Measurements from ENCODE around the gene SUN1.

SUN1 gene, protein sequence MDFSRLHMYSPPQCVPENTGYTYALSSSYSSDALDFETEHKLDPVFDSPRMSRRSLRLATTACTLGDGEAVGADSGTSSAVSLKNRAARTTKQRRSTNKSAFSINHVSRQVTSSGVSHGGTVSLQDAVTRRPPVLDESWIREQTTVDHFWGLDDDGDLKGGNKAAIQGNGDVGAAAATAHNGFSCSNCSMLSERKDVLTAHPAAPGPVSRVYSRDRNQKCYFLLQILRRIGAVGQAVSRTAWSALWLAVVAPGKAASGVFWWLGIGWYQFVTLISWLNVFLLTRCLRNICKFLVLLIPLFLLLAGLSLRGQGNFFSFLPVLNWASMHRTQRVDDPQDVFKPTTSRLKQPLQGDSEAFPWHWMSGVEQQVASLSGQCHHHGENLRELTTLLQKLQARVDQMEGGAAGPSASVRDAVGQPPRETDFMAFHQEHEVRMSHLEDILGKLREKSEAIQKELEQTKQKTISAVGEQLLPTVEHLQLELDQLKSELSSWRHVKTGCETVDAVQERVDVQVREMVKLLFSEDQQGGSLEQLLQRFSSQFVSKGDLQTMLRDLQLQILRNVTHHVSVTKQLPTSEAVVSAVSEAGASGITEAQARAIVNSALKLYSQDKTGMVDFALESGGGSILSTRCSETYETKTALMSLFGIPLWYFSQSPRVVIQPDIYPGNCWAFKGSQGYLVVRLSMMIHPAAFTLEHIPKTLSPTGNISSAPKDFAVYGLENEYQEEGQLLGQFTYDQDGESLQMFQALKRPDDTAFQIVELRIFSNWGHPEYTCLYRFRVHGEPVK

DNA sequence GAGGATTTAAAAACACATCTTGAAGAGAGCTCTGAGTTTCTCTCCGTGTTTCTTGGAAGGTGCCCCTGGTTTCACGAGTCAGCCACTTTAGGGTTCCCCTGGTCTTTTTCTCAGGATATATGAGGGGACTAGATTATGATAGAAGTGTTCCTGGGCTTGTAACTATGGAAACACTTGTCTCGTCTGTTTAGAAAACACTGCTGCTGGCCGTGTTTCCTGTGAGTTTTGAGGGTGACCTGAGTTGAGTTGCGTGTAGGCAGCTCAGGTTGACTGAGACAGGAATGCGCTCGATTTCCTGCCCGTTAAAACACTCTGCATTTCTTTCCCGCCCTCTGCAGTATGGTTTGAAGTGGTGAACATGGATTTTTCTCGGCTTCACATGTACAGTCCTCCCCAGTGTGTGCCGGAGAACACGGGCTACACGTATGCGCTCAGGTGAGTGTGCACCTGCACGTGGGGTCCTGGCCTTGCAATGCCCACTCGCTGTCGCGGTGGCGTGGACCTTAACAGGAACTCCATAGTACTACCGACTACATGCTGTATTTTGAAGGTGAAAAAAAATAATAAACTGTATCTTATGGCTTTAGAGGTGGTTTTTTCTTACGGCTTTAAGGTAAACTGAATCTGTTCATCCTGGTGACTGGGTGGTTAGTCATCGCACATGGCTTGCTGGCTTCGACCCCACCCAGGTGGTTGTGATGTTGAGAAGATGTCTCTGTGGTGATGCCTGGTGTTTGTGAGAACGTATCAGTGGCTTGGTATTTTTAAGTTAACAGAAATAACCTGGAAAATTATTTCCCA lies at the start of gene SUN1:
Gene SUN1 (plus strand): TSS at position 310 of the 801 bp plus-strand sequence. CDS start 49 bp downstream, at position 359.
- DNase-seq (ENCODE audit: low spot score), result peak; percentile 36
- Mint-ChIP-seq H3K4me1 (ENCODE audit: low read depth) (peaks cover 30% of the 10 kb centered on the region), H3K36me3 (ENCODE audit: low read depth) (peaks cover 6% of the 10 kb centered on the region), H3K27me3 (ENCODE audit: low read depth) (no peaks in the 10 kb centered on the region), H3K27ac (peak within 1 kb of the TSS; percentile 93), H3K4me3 (peak within 1 kb of the TSS; percentile 82), H3K9me3 (no peaks in the 10 kb centered on the region)

DNA sequence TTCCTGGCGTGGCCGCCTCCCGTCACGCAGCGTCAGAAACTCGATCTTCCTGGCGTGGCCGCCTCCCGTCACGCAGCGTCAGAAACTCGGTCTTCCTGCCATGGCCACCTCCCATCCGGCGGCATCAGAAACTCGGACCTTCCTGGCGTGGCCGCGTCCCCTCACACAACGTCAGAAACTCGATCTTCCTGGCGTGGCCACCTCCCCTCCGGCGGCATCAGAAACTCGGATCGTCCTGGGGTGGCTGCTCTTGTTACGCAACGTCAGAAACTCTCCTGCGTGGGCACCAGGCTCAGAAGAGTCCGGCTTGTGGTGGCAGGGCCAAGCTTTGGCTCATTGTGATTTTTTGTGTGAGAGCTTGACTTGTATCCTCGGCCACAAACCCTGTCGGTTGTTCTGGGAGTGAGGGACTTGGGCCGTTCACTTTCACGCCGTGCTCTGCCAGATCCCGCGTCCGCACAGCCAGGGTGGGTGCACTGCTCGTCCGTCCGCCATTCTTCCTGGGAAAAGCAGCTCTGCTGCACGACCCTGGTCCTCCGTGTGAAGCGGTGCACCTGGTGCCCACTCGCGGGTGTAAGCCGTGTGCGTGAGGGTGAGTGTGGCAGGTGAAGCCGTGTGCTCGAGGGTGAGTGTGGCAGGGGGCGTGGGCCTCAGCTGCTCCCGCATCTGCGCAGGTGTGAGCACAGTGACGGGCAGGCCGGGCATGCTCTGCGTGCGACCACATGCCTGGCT lies 49.4 kb upstream of the SUN1 start:
- Mint-ChIP-seq H3K9me3 (no peaks in the 10 kb centered on the region), H3K27me3 (ENCODE audit: low read depth) (no peaks in the 10 kb centered on the region), H3K36me3 (ENCODE audit: low read depth) (peaks cover 12% of the 10 kb centered on the region), H3K4me1 (ENCODE audit: low read depth) (no peaks in the 10 kb centered on the region), H3K4me3 (no peak overlapping the region), H3K27ac (no peak overlapping the region)
- no peak for DNase-seq (ENCODE audit: low spot score)

DNA sequence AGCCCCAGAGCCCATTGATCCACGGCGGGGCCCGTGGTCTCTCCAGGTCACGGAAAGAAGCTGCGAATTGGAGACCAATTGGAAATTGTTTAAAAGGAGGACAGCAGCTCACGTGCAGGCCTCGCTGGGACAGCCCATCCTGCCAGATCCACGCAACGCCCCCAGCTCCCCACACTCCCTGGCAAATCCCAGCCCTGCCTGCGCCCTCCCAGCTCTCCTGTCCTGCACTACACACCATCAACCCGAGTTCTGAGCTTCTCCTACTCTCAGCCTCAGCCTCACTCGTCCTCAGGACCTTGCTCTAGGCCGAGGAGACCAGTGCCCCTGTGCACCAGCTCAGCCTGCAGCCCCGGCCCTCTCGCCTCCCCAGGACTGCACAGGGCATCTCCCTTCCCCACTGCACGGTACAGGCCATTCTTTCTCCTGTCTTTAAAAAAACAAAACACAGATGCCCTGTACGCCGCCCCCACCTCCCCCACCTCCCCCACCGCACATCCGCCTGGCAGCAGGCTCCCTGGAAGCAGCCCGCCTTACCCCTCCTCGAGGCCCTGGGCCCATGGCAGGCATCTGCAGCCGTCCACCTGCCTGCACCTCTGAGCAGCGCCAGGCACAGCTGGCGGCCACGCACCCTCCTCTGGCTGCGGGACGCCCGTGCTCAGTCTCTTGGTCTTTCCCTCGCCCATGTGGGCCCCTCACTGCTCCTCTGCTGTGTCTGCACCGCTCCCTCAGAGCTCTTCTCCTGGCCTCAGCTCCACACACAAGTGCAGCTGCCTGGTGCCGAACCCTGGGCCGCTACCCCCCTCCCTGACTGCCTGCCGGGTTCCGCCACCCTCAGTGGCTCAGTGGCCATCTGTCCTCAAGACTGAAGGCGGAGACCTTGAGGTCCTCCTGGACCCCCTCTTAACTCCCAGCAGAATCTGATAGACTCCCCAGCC lies 48.5 kb upstream of the SUN1 start:
- Mint-ChIP-seq H3K27me3 (ENCODE audit: low read depth) (no peaks in the 10 kb centered on the region), H3K4me3 (no peak overlapping the region), H3K4me1 (ENCODE audit: low read depth) (no peaks in the 10 kb centered on the region), H3K9me3 (peaks cover 3% of the 10 kb centered on the region), H3K36me3 (ENCODE audit: low read depth) (peaks cover 17% of the 10 kb centered on the region), H3K27ac (no peak overlapping the region)
- no peak for DNase-seq (ENCODE audit: low spot score)

DNA sequence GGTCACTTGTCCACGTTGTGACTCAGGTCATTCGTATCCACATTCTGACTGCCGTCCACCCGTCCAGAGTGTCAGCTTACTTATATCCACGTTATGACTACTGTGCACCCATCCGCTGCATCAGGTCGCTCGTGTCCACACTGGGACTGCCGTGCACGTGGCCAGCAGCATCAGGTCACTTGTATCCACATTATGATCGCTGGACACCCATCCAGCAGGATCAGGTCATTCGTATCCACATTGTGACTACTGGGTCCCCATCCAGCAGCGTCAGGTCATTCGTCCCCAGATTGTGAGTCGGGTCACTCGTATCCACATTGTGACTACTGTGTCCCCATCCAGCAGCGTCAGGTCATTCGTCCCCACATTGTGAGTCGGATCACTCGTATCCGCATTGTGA lies 47.3 kb upstream of the SUN1 start:
- peaks cover 20% of the 10 kb centered on the region for H3K36me3 Mint-ChIP-seq (ENCODE audit: low read depth)
- H3K4me1 Mint-ChIP-seq (ENCODE audit: low read depth), result no peaks in the 10 kb centered on the region
- peaks cover 10% of the 10 kb centered on the region for H3K9me3 Mint-ChIP-seq
- H3K4me3 Mint-ChIP-seq, result no peak overlapping the region
- H3K27me3 Mint-ChIP-seq (ENCODE audit: low read depth), result no peaks in the 10 kb centered on the region
- DNase-seq (ENCODE audit: low spot score), result no peak
- H3K27ac Mint-ChIP-seq, result no peak overlapping the region

DNA sequence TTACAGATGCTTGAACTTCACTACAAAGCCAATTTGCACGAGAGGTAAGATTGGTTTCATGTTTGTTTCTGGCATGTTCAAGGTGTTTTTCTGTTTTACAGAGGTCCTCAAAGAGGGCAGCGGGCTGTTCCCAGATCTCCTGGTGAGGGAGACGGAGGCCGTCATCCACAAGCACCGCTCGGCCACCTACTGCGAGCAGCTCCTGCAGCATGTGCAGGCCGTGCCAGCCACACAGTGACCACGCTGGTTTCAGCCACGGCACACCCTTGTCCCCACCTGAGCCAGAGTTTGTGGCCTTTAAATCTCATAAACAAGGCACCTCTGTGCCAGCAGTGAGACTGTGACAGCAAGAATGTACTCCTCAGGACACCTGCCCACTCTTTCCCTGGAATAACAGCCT lies 46.9 kb upstream of the SUN1 start:
- Mint-ChIP-seq H3K9me3 (peaks cover 10% of the 10 kb centered on the region), H3K4me1 (ENCODE audit: low read depth) (no peaks in the 10 kb centered on the region), H3K27ac (no peak overlapping the region), H3K27me3 (ENCODE audit: low read depth) (no peaks in the 10 kb centered on the region), H3K4me3 (no peak overlapping the region), H3K36me3 (ENCODE audit: low read depth) (peaks cover 17% of the 10 kb centered on the region)
- no peak for DNase-seq (ENCODE audit: low spot score)

DNA sequence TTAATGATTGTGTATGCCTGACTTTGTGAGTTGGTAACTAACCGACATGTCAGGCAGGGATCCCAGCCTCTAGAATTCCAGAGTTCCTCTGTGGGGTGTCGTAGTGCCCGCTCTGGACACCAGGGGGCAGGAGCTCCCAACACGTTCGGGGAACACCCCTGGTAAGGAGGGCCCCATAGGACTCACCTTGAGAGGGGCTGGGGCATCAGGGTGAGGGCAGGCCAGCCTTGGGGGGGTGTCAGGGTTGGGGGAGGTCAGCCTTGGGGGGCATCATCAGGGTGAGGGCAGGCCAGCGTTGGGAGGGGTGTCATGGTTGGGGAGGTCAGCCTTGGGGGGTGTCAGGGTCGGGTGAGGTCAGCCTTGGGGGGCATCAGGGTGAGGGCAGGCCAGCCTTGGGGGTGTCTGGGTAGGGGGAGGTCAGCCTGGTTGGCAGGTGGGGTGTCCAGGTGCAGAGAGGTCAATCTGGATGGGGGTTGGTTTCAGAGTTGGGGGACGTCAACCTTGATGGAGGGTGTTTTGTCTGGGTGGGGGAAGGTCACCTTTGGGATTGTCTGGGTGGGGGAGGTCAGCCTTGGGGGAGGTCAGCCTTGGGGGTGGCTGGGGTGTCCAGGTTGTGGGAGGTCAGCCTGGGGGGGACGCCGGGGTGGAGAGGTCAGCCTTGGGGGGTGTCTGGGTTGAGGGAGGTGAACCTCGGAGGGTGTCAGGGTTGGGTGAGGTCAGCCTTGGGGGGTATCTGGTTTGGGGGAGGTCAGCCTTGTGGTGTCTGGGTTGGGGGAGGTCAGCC lies 45.6 kb upstream of the SUN1 start:
- H3K9me3 Mint-ChIP-seq, result peaks cover 10% of the 10 kb centered on the region
- no peak overlapping the region for H3K4me3 Mint-ChIP-seq
- peak; percentile 21 for DNase-seq (ENCODE audit: low spot score)
- H3K36me3 Mint-ChIP-seq (ENCODE audit: low read depth), result peaks cover 13% of the 10 kb centered on the region
- no peaks in the 10 kb centered on the region for H3K27me3 Mint-ChIP-seq (ENCODE audit: low read depth)
- no peak overlapping the region for H3K27ac Mint-ChIP-seq
- no peaks in the 10 kb centered on the region for H3K4me1 Mint-ChIP-seq (ENCODE audit: low read depth)

DNA sequence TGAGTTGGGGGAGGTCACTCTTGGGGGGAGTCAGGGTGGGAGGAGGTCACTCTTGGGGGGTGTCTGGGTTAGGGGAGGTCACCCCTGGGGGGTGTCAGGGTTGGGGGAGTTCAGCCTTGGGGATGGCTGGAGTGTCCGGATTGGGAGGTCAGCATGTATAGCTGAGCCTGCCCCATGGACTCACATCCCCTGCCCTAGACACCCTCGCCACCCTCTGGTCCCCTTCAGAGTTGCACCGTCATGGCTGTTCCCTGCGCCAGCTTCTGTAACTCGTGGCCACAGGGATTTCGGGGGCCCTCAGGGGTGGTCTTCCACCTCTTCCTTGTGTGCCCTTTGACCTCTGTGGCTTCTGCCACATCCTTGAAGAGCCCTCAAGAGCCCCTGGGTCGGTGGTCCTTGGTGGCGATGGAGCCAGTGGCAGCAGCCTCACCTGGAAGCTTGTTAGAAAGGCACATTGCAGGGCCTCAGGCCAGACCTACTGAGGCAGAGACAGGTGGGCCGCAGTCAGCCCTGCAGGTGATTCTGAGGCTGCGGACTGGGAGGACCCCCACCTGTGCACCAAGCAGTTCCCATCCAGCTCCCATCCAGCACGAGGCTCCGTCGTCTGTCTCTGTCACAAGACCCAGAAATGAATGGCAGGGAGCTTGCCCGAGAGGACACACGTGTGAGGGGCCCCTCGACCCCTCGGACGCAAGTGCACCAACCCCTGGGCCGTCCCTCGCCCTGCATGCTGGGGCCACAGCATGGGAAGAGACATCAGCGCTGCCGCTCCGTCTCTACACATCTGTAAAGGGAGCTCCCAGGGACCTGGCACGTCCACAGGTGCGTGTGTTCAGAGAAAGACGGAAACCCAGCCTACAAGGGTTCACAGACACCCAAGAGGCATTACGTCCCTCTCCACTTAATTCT lies 44.7 kb upstream of the SUN1 start:
- Mint-ChIP-seq H3K9me3 (peaks cover 10% of the 10 kb centered on the region), H3K27ac (no peak overlapping the region), H3K4me1 (ENCODE audit: low read depth) (no peaks in the 10 kb centered on the region), H3K4me3 (no peak overlapping the region), H3K36me3 (ENCODE audit: low read depth) (peaks cover 13% of the 10 kb centered on the region), H3K27me3 (ENCODE audit: low read depth) (no peaks in the 10 kb centered on the region)
- DNase-seq (ENCODE audit: low spot score), result no peak

DNA sequence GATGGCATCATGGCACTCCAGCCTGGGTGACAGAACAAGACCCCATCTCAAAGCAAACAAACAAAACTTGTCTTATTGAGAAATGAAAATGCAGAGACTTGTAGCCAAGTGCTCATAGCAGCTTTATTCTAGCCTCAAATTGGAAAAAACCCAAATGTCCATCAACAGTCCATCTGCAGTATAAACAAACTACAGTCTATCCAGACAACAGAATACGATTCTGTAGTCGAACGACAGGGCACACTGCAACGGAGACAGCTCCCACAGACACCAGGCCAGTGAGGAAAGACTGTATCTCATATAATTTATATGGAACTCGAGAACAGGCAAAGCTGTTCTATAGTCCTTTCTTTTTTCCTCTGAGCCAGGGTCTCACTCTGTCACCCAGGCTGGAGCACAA lies 40.8 kb upstream of the SUN1 start:
- Mint-ChIP-seq H3K36me3 (ENCODE audit: low read depth) (peaks cover 8% of the 10 kb centered on the region), H3K9me3 (peaks cover 10% of the 10 kb centered on the region), H3K4me3 (no peak overlapping the region), H3K4me1 (ENCODE audit: low read depth) (no peaks in the 10 kb centered on the region), H3K27ac (no peak overlapping the region), H3K27me3 (ENCODE audit: low read depth) (no peaks in the 10 kb centered on the region)
- DNase-seq (ENCODE audit: low spot score), result no peak

DNA sequence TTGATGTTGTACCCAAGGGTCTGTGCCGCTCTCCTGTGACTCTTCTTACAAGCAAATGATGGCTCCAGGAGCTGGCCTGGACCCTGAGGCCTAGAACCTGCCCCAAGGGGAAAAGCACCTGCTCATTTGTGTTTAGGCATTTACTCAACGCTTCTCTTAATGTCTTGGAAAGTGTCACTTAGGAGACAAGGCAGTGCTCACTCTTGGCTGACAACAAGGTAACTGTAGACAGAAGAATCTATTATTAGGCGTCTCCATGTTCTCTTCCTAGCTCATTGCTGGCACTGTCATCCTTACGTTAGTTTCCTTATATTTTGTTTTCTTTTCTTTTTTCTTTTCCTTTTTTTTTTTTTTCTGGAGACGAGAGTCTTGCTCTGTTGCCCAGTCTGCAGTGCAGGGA lies 38.1 kb upstream of the SUN1 start:
- no peak overlapping the region for H3K27ac Mint-ChIP-seq
- H3K9me3 Mint-ChIP-seq, result peaks cover 3% of the 10 kb centered on the region
- H3K36me3 Mint-ChIP-seq (ENCODE audit: low read depth), result peaks cover 3% of the 10 kb centered on the region
- H3K4me3 Mint-ChIP-seq, result no peak overlapping the region
- H3K27me3 Mint-ChIP-seq (ENCODE audit: low read depth), result no peaks in the 10 kb centered on the region
- no peak for DNase-seq (ENCODE audit: low spot score)
- no peaks in the 10 kb centered on the region for H3K4me1 Mint-ChIP-seq (ENCODE audit: low read depth)

DNA sequence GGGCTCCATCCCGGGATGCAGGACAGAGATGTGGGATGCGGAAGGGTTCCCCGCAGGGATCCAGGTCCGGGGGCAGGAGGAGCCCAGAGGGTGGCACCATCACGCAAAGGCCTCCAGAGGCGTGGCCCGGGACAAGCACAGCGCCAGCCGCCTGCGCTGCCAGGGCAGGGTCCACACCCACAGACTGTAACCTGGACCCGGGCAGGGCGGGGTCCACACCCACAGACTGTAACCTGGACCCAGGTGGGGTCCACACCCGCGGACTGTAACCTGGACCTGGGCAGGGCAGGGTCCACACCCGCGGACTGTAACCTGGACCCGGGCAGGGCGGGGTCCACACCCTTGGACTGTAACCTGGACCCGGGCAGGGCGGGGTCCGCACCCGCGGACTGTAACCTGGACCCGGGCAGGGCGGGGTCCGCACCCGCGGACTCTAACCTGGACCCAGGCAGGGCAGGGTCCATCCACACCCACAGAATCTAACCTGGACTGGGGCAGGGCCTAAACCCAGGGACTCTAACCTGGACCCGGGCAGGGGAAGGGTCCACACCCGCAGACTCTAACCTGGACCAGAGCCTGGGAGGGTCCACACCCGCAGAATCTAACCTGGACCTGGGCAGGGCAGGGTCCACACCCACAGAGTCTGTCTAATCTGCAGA lies 37.5 kb upstream of the SUN1 start:
- H3K27me3 Mint-ChIP-seq (ENCODE audit: low read depth), result no peaks in the 10 kb centered on the region
- no peaks in the 10 kb centered on the region for H3K4me1 Mint-ChIP-seq (ENCODE audit: low read depth)
- no peaks in the 10 kb centered on the region for H3K9me3 Mint-ChIP-seq
- no peak for DNase-seq (ENCODE audit: low spot score)
- no peak overlapping the region for H3K27ac Mint-ChIP-seq
- no peaks in the 10 kb centered on the region for H3K36me3 Mint-ChIP-seq (ENCODE audit: low read depth)
- no peak overlapping the region for H3K4me3 Mint-ChIP-seq

Measured in T-helper 2 cell treated with Interferon-gamma antibody and Interleukin-4, amounts not matched to agents 5 μg/mL and 100 μg/mL, for 36 hours (primary cell).